ENCODE results near the gene MANEA. TPM values are rescaled to one million over a fixed set of nuclear protein-coding genes. Genes with fewer than 3 reads are reported as not detected.

MANEA gene
- polyA plus RNA-seq, 1 experiment: 3.8 TPM

- no peaks in the 10 kb centered on the region for H3K27me3 ChIP-seq (ENCODE audit: control insufficient read depth, insufficient read depth, low read length)
- no peak overlapping the region for H3K4me3 ChIP-seq (ENCODE audit: low read depth, low read length)
- TF ChIP-seq CTCF (IDR thresholded peaks at IDR 0.05; ENCODE audit: insufficient read depth, low read depth, low read length): no peak
- H3K36me3 ChIP-seq (ENCODE audit: control insufficient read depth, insufficient read depth, low read length): no peaks in the 10 kb centered on the region
- POLR2A ChIA-PET: no interaction called here
- DNase-seq (ENCODE audit: low read depth): no peak
- CTCF ChIA-PET: no interaction called here
Observed at GRCh38 chr6:95545226-95545625, 32.1 kb upstream of the MANEA start.

GRCh38 chr6:95545686-95546085, 31.6 kb upstream of the MANEA start:
- no peak overlapping the region for H3K4me3 ChIP-seq (ENCODE audit: low read depth, low read length)
- H3K27me3 ChIP-seq (ENCODE audit: control insufficient read depth, insufficient read depth, low read length): no peaks in the 10 kb centered on the region
- ChIA-PET CTCF (no interaction called here), POLR2A (no interaction called here)
- DNase-seq (ENCODE audit: low read depth): no peak
- no peaks in the 10 kb centered on the region for H3K36me3 ChIP-seq (ENCODE audit: control insufficient read depth, insufficient read depth, low read length)
- no peak for TF ChIP-seq CTCF (IDR thresholded peaks at IDR 0.05; ENCODE audit: insufficient read depth, low read depth, low read length)

- DNase-seq (ENCODE audit: low read depth): no peak
- H3K27me3 ChIP-seq (ENCODE audit: control insufficient read depth, insufficient read depth, low read length): no peaks in the 10 kb centered on the region
- ChIA-PET POLR2A (no interaction called here), CTCF (no interaction called here)
- H3K36me3 ChIP-seq (ENCODE audit: control insufficient read depth, insufficient read depth, low read length): no peaks in the 10 kb centered on the region
- TF ChIP-seq CTCF (IDR thresholded peaks at IDR 0.05; ENCODE audit: insufficient read depth, low read depth, low read length): no peak
- H3K4me3 ChIP-seq (ENCODE audit: low read depth, low read length): no peak overlapping the region
Observed at GRCh38 chr6:95546148-95546547, 31.2 kb upstream of the MANEA start.

- POLR2A ChIA-PET: no interaction called here
- CTCF ChIA-PET: no interaction called here
Observed at GRCh38 chr6:95547043-95547442, 30.3 kb upstream of the MANEA start.

GRCh38 chr6:95548188-95548786, 29.0 kb upstream of the MANEA start:
- DNase-seq (ENCODE audit: low read depth): no peak
- no peak for TF ChIP-seq CTCF (IDR thresholded peaks at IDR 0.05; ENCODE audit: insufficient read depth, low read depth, low read length)
- ChIA-PET POLR2A (no interaction called here), CTCF (no interaction called here)
- no peaks in the 10 kb centered on the region for H3K36me3 ChIP-seq (ENCODE audit: control insufficient read depth, insufficient read depth, low read length)
- no peak overlapping the region for H3K4me3 ChIP-seq (ENCODE audit: low read depth, low read length)
- no peaks in the 10 kb centered on the region for H3K27me3 ChIP-seq (ENCODE audit: control insufficient read depth, insufficient read depth, low read length)

More at GRCh38 chr6:95547043-95547442, 30.3 kb upstream of the MANEA start:
- Histone ChIP-seq H3K4me3 (ENCODE audit: low read depth, low read length) (no peak overlapping the region), H3K36me3 (ENCODE audit: control insufficient read depth, insufficient read depth, low read length) (no peaks in the 10 kb centered on the region), H3K27me3 (ENCODE audit: control insufficient read depth, insufficient read depth, low read length) (no peaks in the 10 kb centered on the region)
- DNase-seq (ENCODE audit: low read depth): no peak
- TF ChIP-seq CTCF (IDR thresholded peaks at IDR 0.05; ENCODE audit: insufficient read depth, low read depth, low read length): no peak
